ENCODE results near the gene UBASH3A.

GRCh38 chr21:42387164-42387563, 16.5 kb upstream of the UBASH3A start:
- TF ChIP-seq, protein P1, sequence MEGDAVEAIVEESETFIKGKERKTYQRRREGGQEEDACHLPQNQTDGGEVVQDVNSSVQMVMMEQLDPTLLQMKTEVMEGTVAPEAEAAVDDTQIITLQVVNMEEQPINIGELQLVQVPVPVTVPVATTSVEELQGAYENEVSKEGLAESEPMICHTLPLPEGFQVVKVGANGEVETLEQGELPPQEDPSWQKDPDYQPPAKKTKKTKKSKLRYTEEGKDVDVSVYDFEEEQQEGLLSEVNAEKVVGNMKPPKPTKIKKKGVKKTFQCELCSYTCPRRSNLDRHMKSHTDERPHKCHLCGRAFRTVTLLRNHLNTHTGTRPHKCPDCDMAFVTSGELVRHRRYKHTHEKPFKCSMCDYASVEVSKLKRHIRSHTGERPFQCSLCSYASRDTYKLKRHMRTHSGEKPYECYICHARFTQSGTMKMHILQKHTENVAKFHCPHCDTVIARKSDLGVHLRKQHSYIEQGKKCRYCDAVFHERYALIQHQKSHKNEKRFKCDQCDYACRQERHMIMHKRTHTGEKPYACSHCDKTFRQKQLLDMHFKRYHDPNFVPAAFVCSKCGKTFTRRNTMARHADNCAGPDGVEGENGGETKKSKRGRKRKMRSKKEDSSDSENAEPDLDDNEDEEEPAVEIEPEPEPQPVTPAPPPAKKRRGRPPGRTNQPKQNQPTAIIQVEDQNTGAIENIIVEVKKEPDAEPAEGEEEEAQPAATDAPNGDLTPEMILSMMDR (conservative IDR thresholded peaks at IDR 0.05): no peak
- no peak for TF ChIP-seq ZFX (IDR thresholded peaks at IDR 0.05)
